Spleen (tissue), 11 donors: ENCODE measurements around the gene PDIA5. TPM values are rescaled to one million over a fixed set of nuclear protein-coding genes. Genes with fewer than 3 reads are reported as not detected.

Experiments
- DNase-seq: peaks from one replicate; pipeline ENCODE4 v3.0.0-alpha.2; 2020
- H3K27ac ChIP-seq, 8 donors: fragments of 200-600 bp; sonication (generic) in 7 of 8; 1 replicate in 4 of 8; 2 replicates in 4 of 8; pipeline versions ENCODE4 v1.5.0 to v1.8.0; 2016 to 2021; ENCODE audit warnings: inconsistent platforms in 4 of 8, mild to moderate bottlenecking in 4 of 8, moderate library complexity in 1 of 8
- H3K27me3 ChIP-seq, 7 donors: fragments of 200-600 bp; sonication (generic) in 6 of 7; replicated peaks in 1 of 7; 1 replicate in 4 of 7; 2 replicates in 3 of 7; pipeline versions ENCODE4 v1.5.0 to v1.8.0; 2016 to 2021; ENCODE audit warnings: inconsistent platforms in 3 of 7, mild to moderate bottlenecking in 1 of 7
- H3K36me3 ChIP-seq, 6 donors: fragments of 200-600 bp; sonication (generic) in 5 of 6; 1 replicate in 4 of 6; 2 replicates in 2 of 6; pipeline versions ENCODE4 v1.5.0 to v1.8.0; 2016 to 2021; ENCODE audit warnings: inconsistent platforms in 2 of 6
- H3K4me1 ChIP-seq, 6 donors: fragments of 200-600 bp; sonication (generic) in 5 of 6; 1 replicate in 3 of 6; 2 replicates in 3 of 6; pipeline versions ENCODE4 v1.5.0 to v1.8.0; 2016 to 2021; ENCODE audit warnings: inconsistent platforms in 3 of 6
- H3K4me3 ChIP-seq, 8 donors: fragments of 200-600 bp; sonication (generic) in 7 of 8; 1 replicate in 4 of 8; 2 replicates in 4 of 8; pipeline versions ENCODE4 v1.5.0 to v1.8.0; 2016 to 2021; ENCODE audit warnings: inconsistent platforms in 4 of 8, mild to moderate bottlenecking in 4 of 8, moderate library complexity in 2 of 8
- H3K9me3 ChIP-seq, 8 donors: fragments of 200-600 bp; sonication (generic) in 7 of 8; 1 replicate in 4 of 8; 2 replicates in 4 of 8; pipeline versions ENCODE4 v1.5.0 to v1.8.0; 2016 to 2021; ENCODE audit warnings: inconsistent platforms in 4 of 8
- POLR2A ChIP-seq, 3 donors: fragments of 450-650 bp; IDR thresholded peaks; one replicate each; pipeline ENCODE4 v1.5.1; 2017; ENCODE audit warnings: antibody characterized with exemption in 3 of 3, mild to moderate bottlenecking in 1 of 3
- POLR2AphosphoS5 ChIP-seq, 3 donors: sonication (generic); formaldehyde crosslinking; IDR thresholded peaks; one replicate each; pipeline ENCODE4 v1.5.1; 2017; ENCODE audit warnings: antibody characterized with exemption in 3 of 3
- WGBS, 5 donors: extraction: QIAGEN DNeasy Blood & Tissue Kit in 3 of 5; methylation state at CpG; one replicate each; pipeline versions ENCODE4 v1.1.5 to v1.1.7; 2013 to 2018; 5-methylcytosine and 5-hydroxymethylcytosine counted together
- intact Hi-C: fragments of 100-400 bp; cut with DNase I; formaldehyde crosslinking; loops from one replicate; pipeline ENCODE4 v1.15.0; 2023; ENCODE audit warnings: low total_unique reads
- polyA plus RNA-seq, 3 donors: library from polyadenylated mRNA; stranded (reverse); fragments of 200-250 nt; gene quantifications; one replicate each; pipeline ENCODE4 v1.2.1, GENCODE V29; 2013
- total RNA-seq, 7 donors: library from RNA; depleted of rRNA in 3 of 7; stranded (reverse); fragments of >200 nt in 3 of 7; fragmentation: NEBNext Ultra II Directional in 4 of 7; extraction: Animal tissue kit (Norgen Biotek cat#: 25700) in 4 of 7; gene quantifications; one replicate each; pipeline versions ENCODE4 v1.1.0 to v1.2.1, GENCODE V29; 2016 to 2021
- TF ChIP-seq, protein P1 (sequence below), 11 experiments: fragments of 200-600 bp in 7 of 11; fragments of 450-650 bp in 4 of 11; sonication (generic) in 4 of 11; IDR thresholded peaks in 8 of 11; conservative IDR thresholded peaks in 3 of 11; 1 replicate in 7 of 11; 2 replicates in 4 of 11; pipeline versions ENCODE4 v1.4.0 to v1.8.0; 2016 to 2021; ENCODE audit warnings: antibody characterized with exemption in 11 of 11, inconsistent platforms in 4 of 11, mild to moderate bottlenecking in 1 of 11
- donor health status: healthy with polysubstance abuse.
- donor health status: DM: no; HTN: no; CAD: no; lungs with moderate emphysema.
- donor health status: DM: no; HTN: no; CAD: no.
- donor health status: Bipolar disorder and iron deficiency.
- donor health status: healthy.
- donor health status: DM: no; HTN: no; CAD: no.
- donor health status: DM: yes; HTN: yes; CAD: no.

Gene PDIA5
- total and polyA plus RNA-seq, 10 donors = 5.8 to 30.2 (median 19.7) TPM

DNA sequence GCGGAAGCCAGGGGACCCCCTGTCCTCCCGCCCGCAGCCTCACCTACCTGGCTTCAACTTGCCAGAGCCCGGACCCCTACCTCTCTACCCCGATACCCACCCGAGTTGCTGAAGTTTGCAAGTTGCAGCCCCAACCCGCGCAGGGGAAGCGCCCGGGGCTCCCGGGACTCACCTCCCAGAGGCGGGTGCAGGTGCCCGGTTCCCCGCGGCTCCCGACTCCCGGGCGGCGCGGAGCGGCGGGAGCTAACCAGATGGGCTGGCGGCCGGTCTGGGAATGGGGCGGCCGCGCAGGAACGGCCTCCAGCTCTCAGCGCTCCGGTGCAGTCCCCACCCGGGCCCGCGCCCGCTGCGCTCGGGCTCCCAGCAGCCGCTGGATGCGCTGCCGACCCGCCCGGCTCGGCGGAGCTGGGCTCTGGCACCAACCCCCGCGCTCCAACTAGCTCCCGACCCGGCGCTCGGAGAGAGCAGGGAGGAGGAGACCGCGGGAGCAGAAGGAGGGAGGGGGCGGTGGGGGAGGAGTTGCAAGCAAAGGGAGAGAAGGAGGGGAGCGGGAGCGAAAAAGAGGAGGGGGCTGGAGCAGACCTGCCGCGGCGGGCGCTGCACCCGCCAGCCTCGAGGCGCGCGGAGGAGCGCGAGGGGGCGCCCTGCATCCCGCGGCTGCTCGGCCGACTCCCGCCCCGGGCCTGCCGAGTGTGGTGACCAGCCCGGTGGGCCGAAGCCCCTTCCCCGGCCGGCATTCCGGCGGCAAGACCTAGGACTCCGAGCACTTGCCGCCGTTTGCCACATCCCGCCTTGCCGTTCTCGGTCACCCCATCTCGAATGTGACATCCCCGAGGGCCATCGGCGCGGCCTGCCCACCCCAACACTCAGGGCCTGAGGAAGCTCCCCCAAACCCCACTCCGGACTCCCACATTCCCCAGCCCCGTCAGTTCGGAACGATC lies 39.3 kb upstream of the PDIA5 start, which contains the start of gene SEMA5B:
Gene SEMA5B (minus strand): TSS at position 472 of the 941 bp plus-strand sequence. CDS start 66,500 bp downstream, outside the sequence.
- Histone ChIP-seq H3K27ac (no peak within 1 kb of the TSS), H3K4me1 (peaks cover 18 to 54% (median 36%) of the 10 kb centered on the region in 6 donors), H3K36me3 (no peaks in the 10 kb centered on the region), H3K4me3 (peak within 1 kb of the TSS; percentile 49 to 75 (median 60)), H3K27me3 (peaks cover 17 to 79% (median 53%) of the 10 kb centered on the region in 7 donors), H3K9me3 (no peaks in the 10 kb centered on the region)
- peak; percentile 82 for DNase-seq
- intact Hi-C loops = loop anchor here (10.0 kb wide), 2 partner anchors 83 to 263 kb away; no protein-coding TSS in a partner anchor
- WGBS, 5 donors = 0 to 1% (median 1%) methylated on average over 52 to 94 of the region's 94 CpGs
- TF ChIP-seq, protein P1, sequence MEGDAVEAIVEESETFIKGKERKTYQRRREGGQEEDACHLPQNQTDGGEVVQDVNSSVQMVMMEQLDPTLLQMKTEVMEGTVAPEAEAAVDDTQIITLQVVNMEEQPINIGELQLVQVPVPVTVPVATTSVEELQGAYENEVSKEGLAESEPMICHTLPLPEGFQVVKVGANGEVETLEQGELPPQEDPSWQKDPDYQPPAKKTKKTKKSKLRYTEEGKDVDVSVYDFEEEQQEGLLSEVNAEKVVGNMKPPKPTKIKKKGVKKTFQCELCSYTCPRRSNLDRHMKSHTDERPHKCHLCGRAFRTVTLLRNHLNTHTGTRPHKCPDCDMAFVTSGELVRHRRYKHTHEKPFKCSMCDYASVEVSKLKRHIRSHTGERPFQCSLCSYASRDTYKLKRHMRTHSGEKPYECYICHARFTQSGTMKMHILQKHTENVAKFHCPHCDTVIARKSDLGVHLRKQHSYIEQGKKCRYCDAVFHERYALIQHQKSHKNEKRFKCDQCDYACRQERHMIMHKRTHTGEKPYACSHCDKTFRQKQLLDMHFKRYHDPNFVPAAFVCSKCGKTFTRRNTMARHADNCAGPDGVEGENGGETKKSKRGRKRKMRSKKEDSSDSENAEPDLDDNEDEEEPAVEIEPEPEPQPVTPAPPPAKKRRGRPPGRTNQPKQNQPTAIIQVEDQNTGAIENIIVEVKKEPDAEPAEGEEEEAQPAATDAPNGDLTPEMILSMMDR (IDR thresholded peaks at IDR 0.05 in 8 of 11, conservative IDR thresholded peaks at IDR 0.05 in 3 of 11) = peak in 6 of 11 experiments; percentile 11 to 50 (median 44)
- no peak for TF ChIP-seq POLR2A (IDR thresholded peaks at IDR 0.05)

DNA sequence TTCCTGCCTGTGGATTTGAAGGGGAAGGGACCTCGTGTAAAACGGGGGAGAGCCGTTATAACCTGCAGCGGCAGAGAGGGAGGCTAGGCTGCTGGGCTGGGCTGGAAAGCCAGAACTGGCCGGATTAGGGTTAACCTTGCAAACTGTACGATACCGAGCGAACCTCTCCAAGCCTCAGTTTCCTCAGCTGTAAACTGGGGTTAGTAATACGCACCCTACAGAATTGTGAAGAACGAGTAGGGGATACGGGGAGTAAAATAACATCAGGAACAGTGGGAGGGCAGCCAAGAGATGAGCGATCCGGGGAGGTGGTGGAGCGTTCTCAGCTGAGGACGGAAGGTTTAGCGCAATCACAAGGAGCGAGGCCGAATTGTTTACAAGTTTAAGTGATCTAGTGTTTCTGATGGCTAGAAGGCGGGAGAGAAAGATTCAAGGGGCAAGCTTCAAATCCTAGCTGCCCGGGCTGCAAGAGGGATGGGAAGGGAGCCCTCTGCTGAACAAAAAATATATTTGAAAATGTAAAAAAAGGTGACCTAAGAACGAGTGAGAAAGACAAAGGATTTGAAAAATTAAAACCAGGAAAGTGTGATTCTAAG lies 38.5 kb upstream of the PDIA5 start:
- no peak for DNase-seq
- no peak overlapping the region for H3K27ac ChIP-seq
- 1 to 4% (median 2%) methylated on average over 19 to 21 of the region's 21 CpGs for WGBS, 5 donors
- no peak for TF ChIP-seq POLR2A (IDR thresholded peaks at IDR 0.05)
- TF ChIP-seq POLR2AphosphoS5 (IDR thresholded peaks at IDR 0.05) = no peak
- TF ChIP-seq, protein P1 (IDR thresholded peaks at IDR 0.05 in 8 of 11, conservative IDR thresholded peaks at IDR 0.05 in 3 of 11) = peak in 9 of 11 experiments; percentile 5 to 50 (median 36)
- intact Hi-C loops = loop anchor here (10.0 kb wide), 2 partner anchors 84 to 264 kb away; no protein-coding TSS in a partner anchor
- H3K4me3 ChIP-seq = peak overlapping the region; percentile 49 to 75 (median 60)
- no peaks in the 10 kb centered on the region for H3K9me3 ChIP-seq
- peaks cover 17 to 79% (median 53%) of the 10 kb centered on the region in 7 donors for H3K27me3 ChIP-seq
- H3K36me3 ChIP-seq = no peaks in the 10 kb centered on the region
- peaks cover 18 to 62% (median 38%) of the 10 kb centered on the region in 6 donors for H3K4me1 ChIP-seq

DNA sequence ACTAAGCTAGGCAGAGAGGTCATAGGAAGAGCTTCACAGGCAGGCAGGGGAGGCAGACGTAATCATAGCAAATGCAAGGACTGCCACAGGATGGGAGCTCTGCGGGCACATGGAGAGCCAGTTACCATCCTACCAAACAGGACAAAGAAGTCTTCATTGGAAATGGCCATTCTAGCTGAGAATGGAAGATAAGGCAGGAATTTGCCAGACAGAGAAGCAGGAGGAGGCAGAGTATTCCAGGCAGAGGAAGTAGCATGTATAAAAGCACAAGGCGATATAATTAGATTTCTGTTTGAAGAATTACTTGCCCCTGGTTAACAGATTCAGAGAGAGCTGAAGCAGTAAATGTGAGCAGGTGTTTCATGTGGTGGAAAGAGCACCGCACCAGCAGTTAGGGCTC lies 35.8 kb upstream of the PDIA5 start:
- intact Hi-C loops = loop anchor here (10.0 kb wide), 1 partner anchor 1486 kb away; the partner anchor contains the start of gene POLQ
- WGBS, 5 donors = 66 to 78% (median 71%) methylated on average over 4 of the region's 4 CpGs
- Histone ChIP-seq H3K4me1 (peaks cover 18 to 60% (median 36%) of the 10 kb centered on the region in 6 donors), H3K27ac (no peak overlapping the region), H3K9me3 (no peaks in the 10 kb centered on the region), H3K27me3 (peaks cover 17 to 63% (median 44%) of the 10 kb centered on the region in 7 donors), H3K36me3 (no peaks in the 10 kb centered on the region), H3K4me3 (no peak overlapping the region)
- no peak for TF ChIP-seq POLR2A (IDR thresholded peaks at IDR 0.05)
- TF ChIP-seq POLR2AphosphoS5 (IDR thresholded peaks at IDR 0.05) = no peak
- DNase-seq = no peak

DNA sequence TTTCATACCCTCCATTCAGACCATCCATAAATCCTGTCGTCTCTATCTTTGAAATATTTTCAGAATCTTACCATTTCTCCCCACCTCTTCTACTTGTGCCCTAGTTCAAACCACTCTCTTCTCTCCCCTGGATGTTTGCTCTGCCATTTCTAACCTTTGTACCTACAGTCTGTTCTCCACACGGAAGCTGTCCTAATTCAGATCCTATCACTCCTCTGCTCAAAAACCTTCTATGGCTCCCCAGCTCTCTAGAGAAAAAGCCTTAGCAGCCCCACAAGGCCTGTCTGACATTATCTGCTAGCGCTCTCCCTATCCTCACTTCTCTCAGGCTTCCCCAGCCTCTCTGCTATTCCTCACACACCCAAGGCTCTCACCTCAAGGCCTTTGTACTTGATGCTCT lies 34.8 kb upstream of the PDIA5 start:
- DNase-seq = no peak
- Histone ChIP-seq H3K36me3 (no peaks in the 10 kb centered on the region), H3K9me3 (no peaks in the 10 kb centered on the region), H3K27me3 (peaks cover 9 to 53% (median 34%) of the 10 kb centered on the region in 7 donors), H3K4me3 (no peak overlapping the region), H3K4me1 (peaks cover 11 to 57% (median 25%) of the 10 kb centered on the region in 6 donors), H3K27ac (no peak overlapping the region)
- intact Hi-C loops = loop anchor here (10.0 kb wide), 1 partner anchor 1487 kb away; the partner anchor contains the start of gene POLQ
- WGBS, 5 donors = 63 to 85% (median 73%) methylated on average over 3 of the region's 3 CpGs
- TF ChIP-seq, protein P1 (IDR thresholded peaks at IDR 0.05 in 8 of 11, conservative IDR thresholded peaks at IDR 0.05 in 3 of 11) = no peak
- TF ChIP-seq POLR2A (IDR thresholded peaks at IDR 0.05) (no peak), POLR2AphosphoS5 (IDR thresholded peaks at IDR 0.05) (no peak)
